Subcutaneous adipose tissue (tissue), 4 donors: Measurements from ENCODE around the gene ETF1. TPM values are rescaled to one million over a fixed set of nuclear protein-coding genes. Genes with fewer than 3 reads are reported as not detected.

Experiments used
- CTCF ChIP-seq: fragments of 450-650 bp; IDR thresholded peaks from one replicate; pipeline ENCODE4 v1.5.1; 2016; ENCODE audit warnings: low read depth, mild to moderate bottlenecking, control low read depth, antibody characterized with exemption, moderate library complexity
- total RNA-seq, 4 donors: library from RNA; depleted of rRNA; stranded (reverse); fragments of >200 nt; gene quantifications; one replicate each; pipeline ENCODE4 v1.1.0, GENCODE V29; 2016

Gene ETF1
- total RNA-seq, 4 donors from 2014 or later = 93.2 to 147 (median 104) TPM

GRCh38 chr5:138569782-138570181 lies 26.7 kb upstream of the ETF1 start:
- TF ChIP-seq CTCF = no peak

DNA sequence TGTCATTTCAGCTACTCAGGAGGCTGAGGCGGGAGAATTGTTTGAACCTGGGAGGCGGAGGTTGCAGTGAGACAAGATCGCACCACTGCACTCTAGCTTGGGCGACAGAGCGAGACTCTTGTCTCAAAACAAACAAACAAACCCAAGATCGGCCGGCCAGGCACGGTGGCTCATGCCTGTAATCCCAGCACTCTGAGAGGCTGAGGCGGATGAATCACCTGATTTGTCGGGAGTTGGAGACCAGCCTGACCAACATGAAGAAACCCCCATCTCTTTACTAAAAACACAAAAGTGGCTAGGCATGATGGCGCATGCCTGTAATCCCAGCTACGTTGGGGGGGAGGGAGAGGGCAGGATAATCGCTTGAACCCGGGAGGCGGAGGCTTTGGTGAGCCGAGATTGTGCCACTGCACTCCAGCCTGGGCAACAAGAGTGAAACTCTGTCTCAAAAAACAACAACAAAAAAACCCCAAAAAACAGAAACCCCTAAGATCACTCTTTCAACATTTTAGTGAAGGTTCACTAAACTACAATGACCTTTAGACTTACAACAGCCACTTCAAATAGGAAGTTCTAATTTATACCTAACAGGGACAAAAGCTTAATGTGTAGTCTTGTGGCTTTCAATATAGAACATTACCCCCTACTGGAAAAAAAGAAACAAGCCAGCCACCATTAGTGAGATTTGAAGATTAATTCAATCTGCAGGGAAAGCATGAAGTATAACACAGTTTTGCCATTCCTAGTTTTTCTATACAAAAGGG lies 25.2 kb upstream of the ETF1 start:
- TF ChIP-seq CTCF = no peak

DNA sequence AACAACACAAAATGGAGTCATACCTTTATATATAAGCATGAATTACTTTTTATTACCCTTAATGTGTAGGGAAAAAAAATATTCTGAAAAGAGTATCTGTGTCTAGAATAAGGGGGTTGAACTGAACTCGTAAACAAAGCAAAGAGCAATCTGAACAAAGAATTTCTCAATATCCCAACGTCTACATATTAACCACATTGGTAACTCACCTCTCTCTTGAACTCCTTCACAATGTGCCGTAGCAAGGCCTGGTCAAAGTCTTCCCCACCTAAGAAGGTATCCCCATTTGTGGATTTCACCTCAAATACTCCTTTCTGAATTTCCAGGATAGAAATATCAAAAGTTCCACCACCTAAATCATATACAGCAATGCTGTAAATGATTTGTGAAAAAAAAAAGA lies 23.8 kb upstream of the ETF1 start:
- TF ChIP-seq CTCF = no peak

- no peak for TF ChIP-seq CTCF
Observed at GRCh38 chr5:138565100-138565821, 22.2 kb upstream of the ETF1 start.

- no peak for TF ChIP-seq CTCF
Observed at GRCh38 chr5:138564242-138564641, 21.2 kb upstream of the ETF1 start.

GRCh38 chr5:138563340-138564118 lies 20.5 kb upstream of the ETF1 start:
- no peak for TF ChIP-seq CTCF

- TF ChIP-seq CTCF = no peak
Observed at GRCh38 chr5:138560971-138561370, 17.9 kb upstream of the ETF1 start.
